Measurements from ENCODE around the gene CSF3.

GRCh38 chr17:39972271-39972670 is 43.0 kb upstream of the CSF3 start:
- TF ChIP-seq CEBPB (IDR thresholded peaks at IDR 0.05) = no peak
- TF ChIP-seq USF1 (IDR thresholded peaks at IDR 0.05) = no peak
- no peak for TF ChIP-seq MAX (IDR thresholded peaks at IDR 0.05)
- no peak for TF ChIP-seq NFIC (IDR thresholded peaks at IDR 0.05)
- TF ChIP-seq FOXM1 (IDR thresholded peaks at IDR 0.05; ENCODE audit: borderline replicate concordance, low read depth) = no peak
- TF ChIP-seq TAF1 (IDR thresholded peaks at IDR 0.05; ENCODE audit: low read depth) = no peak
- no peak for TF ChIP-seq REST (IDR thresholded peaks at IDR 0.05; ENCODE audit: low read depth)
- TF ChIP-seq CREB1 (IDR thresholded peaks at IDR 0.05; ENCODE audit: low read depth) = no peak
- no peak for TF ChIP-seq YY1 (IDR thresholded peaks at IDR 0.05; ENCODE audit: low read depth)
- TF ChIP-seq EP300 (IDR thresholded peaks at IDR 0.05; ENCODE audit: borderline replicate concordance) = no peak
- TF ChIP-seq RAD21 (IDR thresholded peaks at IDR 0.05; ENCODE audit: low read depth) = no peak
- TF ChIP-seq TEAD4 (IDR thresholded peaks at IDR 0.05) = no peak
- TF ChIP-seq TCF12 (IDR thresholded peaks at IDR 0.05; ENCODE audit: low read depth) = no peak

All from Ishikawa (cell line).